H54 (cell line): ENCODE results near the gene USP36.

ENCODE experiments used
- DNase-seq: peaks from one replicate; pipeline ENCODE4 v3.0.0; 2011; ENCODE audit warnings: low spot score, mixed read lengths; ENCODE audit not compliant: insufficient read length
- FAIRE-seq: peaks from 3 replicates; lab custom pipeline; 2011; peaks lifted over from hg19 to GRCh38; lab: Jason Lieb, UNC
- POLR2A ChIP-seq: IDR thresholded peaks from 2 replicates; pipeline ENCODE4 v1.6.1; 2011; ENCODE audit warnings: low read depth, mild to moderate bottlenecking, low read length

The USP36 gene

DNA sequence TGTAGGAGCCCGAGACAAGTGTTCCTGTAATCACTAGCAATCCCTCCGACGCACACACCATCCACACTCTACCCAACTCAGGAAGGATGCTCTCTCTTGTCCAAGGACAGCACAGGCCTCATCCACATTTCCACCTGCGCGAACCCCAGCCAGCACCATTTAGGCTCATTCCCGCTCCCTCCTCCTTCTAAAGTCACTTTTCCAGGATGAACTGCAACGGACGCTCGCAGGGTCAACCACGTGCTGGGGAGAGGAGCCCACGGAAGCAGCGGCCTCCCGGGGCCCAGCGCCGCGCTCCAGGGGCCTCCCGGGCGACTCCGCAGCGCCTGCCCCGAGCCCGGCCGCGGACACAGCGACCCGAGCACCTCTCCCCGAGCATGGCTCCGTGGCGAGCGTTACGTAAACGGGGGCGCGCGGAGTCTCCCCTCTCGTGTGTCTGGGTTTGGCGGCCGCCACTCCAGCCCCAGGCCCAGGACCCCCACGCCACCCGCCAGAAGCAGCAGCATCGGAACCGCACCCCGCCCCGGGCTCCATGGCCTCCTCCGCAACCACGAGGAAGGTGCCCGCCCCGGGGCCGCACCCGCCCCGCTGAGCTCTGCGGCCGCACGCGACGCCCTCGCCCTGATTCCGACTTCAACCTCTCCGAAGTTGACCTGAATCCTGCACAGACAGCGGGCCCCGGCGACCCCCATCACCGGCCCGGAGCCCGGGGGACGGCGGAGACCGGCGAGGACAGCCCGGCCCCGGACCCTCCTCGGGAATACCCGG lies 668 bp downstream of the USP36 start:
- TF ChIP-seq POLR2A: no peak
- peak; percentile 25 for DNase-seq
- FAIRE-seq: no peak

DNA sequence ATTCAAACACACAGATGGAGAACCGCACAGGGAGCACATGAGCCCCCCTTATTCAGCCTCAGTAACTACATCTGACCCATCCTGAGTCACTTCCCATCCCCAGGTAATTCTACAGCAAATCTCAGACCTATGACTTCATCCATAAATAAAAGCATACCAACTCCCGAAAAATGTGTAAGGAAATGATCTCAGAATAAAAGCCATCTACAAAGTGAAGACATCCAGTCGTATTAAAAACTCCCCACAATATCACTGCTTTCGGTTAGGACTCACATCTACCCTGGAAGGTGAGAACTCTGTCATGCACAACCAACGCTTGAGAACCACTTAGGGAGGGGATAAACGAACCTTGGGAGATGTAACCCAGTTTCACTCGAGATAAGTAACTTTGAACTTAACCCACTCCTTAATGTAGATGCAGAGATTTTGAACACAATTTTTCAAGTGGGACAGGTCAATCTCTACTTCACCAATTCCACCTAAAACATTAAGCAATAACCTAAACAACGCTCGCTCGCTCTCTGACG lies 1.3 kb downstream of the USP36 start:
- FAIRE-seq: no peak
- no peak for TF ChIP-seq POLR2A
- peak; percentile 45 for DNase-seq

DNA sequence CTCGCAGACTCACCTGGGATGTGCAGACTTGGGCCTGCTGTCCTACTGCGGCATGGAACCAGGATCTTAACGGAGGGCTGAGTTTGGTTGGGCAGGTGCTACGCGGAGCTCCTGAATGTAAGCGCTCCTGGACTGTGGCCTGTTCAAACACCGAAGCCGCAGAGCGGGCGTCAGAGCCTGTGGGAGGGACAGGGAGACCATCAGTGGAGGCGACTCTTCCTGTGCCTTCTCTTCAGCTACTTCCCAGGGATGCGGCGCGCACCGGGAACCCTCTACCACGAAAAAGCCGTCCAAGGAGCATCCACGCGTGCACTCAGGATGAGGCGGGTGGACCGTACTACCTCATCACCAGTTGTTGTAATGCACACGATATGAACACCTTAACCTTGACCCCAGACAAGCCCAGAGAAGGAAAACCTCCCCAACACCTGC lies 2.0 kb downstream of the USP36 start:
- no peak for DNase-seq
- no peak for TF ChIP-seq POLR2A
- FAIRE-seq: no peak

DNA sequence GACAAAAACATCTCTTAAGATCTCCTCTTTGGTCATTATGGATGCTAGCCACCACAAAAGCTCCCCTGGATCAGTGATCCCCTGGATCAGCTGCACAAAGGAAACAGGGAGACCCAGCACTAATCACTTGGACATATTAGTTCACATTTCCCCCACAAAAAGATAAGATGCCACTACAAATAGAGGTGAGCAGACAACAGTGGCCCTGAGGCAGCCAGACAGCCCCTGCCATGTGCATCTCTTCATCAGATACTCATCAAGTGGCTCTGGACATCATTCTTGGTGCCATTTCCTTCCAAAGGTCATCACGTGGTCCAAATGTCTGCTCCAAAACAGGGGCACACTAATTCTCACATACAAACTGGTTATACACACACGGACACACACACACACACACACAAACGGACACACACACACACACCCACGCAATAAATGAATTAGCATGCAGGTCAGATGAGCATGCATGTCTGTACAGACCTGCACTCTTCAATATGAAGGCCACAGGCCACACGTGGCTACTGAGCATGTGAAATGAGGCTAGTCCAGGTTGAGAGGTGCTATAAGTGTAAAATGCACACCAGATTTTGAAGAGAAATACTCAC lies 4.1 kb downstream of the USP36 start:
- no peak for DNase-seq
- FAIRE-seq: no peak
- TF ChIP-seq POLR2A: no peak

DNA sequence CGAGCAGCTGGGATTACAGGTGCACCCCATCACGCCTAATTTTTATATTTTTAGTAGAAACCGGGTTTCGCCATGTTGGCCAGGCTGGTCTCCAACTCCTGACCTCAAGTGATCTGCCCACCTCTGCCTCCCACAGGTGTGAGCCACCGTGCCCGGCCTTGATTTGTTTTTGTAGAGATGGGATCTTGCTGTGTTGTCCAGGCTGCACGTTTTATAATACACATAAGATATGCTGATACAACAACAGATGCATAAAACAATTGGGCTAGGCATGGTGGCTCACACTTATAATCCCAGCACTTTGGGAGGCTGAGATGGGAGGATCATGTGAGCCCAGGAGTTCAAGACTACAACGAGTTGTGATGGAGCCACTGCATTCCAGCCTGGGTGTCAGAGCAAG lies 6.0 kb downstream of the USP36 start:
- no peak for FAIRE-seq
- TF ChIP-seq POLR2A: no peak
- DNase-seq: no peak

DNA sequence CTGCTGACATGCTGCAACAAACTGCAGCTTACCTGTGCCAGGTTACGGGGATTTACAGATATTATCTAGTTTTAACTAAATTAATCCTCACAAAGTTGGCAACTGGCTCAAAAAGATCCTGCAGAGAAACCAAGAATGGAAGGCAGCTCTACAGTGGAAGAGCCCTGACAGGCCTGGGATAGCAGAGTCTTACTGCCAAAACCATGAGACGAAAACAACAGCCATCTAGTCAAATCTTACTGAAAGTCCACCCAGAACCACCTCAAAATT lies 8.1 kb downstream of the USP36 start:
- DNase-seq (no peak), FAIRE-seq (no peak)
- TF ChIP-seq POLR2A: no peak

DNA sequence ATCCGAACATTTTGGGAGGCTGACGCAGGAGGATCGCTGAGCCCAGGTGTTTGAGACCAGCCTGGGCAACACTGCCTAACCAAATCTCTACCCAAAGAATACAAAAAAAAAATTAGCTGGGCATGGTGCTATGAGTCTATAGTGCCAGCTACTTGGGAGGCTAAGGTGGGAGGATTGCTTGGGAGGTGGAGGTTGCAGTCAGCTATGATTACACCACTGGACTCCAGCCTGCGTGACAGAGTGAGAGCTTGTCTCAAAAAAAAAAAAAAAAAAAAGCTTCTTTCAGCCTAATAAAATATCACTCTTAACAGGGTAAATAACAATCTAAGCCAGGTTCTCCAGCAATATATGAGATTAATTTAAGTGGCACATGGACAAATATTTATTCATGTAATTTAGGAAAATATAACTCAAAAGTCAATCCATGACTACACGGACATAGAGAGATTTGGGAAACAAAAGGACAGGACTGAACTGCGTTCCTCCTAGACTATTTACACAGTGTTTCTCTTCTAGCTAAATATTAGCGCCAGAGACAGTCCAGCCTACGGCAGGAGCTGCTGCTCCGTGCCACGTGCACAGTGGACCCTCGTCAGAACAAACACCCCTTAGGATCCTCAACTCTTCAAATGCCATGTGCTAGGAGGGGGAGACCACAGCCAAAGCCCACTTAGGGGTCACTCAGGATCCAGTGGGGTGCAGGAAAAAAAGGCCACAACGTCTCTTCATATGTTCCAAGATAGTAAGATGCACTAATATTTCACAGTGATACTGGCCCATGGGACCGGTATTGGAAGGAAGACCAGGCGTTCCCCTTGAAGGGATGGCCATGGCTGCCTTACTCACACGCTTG lies 8.7 kb downstream of the USP36 start:
- no peak for DNase-seq
- no peak for TF ChIP-seq POLR2A
- no peak for FAIRE-seq

DNA sequence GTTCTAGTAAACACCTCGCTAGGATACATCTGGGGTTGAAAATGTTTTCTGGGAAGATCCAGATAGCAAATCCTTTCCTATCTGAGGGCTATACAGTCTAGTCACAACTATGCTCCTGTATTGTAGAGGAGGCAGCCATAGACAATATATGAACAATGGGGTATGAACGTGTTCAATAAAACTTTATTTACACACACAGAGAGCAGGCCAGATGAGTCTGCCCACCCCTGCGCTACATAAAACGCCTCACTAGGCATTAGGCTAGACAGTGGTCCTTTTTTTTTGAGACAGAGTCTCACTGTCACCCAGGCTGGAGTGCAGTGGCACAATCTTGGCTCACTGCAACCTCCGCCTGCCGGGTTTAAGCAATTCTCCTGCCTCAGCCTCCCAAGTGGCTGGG lies 11.1 kb downstream of the USP36 start:
- no peak for TF ChIP-seq POLR2A
- DNase-seq: no peak
- FAIRE-seq: no peak

DNA sequence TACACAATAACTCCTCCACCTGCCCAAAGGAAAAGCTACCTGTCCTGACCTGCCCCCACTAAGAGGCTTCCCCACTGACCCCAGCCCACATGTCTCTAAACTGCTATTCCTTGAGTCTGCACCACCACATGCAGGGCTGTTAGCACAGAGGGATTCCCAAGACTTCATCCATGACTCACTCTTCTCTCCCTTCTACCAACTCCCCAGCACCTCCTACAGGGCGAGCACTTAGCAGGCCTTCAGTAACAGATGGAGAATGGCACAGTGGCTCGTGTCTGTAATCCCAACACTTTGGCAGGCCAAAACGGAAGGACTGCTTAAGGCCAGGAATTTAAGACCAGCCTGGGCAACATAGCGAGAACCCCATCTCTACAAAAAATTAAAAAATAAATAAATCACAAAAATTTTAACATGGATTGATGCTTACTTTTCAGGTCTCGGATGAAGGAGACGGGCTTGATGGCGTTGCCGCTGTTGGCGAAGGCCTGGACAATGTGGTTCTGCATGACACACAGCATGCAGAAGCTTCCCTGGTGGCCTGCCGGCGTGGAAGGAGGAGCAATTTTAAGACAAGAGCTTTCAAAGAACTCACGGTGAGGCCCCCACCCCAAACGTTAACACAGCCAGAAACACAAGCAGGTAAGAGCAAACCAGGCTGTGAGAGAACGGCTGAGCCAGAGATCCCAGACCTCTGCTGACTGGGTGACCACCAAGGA lies 12.0 kb downstream of the USP36 start:
- DNase-seq: peak; percentile 74
- FAIRE-seq: no peak

DNA sequence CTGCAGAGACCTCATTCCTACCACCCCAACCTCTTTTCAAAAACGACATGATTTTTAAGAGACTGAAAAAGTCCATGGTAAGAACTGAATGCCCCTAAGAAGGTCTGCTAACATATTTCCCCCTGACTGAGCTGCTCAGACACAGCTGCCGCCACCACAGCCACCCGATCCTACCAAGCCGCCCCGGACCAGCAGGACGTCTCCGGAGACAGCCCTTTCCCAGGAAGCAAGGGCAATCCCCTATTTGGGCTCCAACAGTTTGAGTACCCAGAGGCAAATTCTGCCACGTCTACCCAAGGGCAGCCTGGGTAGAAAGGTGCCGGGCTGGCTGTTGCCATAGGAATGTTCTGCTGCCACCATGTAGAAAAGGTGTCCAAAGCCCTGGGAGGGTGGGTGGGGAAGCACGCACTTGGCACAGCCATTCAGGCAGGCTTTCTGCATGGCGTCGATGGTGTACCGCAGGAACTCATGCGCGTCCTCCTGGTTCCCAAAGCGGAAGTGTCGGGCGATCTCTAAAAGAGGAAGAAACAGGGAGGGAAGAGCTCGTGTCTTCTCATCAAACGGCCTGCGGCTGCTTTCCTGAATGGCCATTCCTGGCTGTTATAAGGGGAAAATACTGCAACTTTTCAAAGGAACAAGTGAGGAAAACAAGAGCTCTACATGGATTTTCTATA lies 13.6 kb downstream of the USP36 start:
- FAIRE-seq (no peak), DNase-seq (no peak)
- no peak for TF ChIP-seq POLR2A

More for the DNA sequence above, 12.0 kb downstream of the USP36 start:
- no peak for TF ChIP-seq POLR2A

DNA sequence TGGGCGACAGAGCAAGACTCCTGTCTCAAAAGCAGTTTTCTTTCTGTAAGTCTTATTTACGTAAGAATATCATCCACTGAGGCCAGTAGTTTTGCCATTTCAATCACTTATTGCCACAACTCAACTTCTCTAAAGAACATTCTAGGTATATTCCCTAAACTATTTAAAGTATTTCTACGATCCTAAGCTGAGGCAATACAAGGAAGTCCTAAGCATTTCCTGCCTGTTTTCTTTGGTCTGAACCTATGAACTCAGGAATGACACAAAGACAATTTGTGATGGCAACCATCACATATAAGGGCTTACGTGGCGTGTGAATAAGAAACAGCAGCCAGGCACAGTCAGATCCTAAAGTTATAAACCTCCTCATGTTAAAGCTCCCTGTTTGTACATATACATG lies 14.2 kb downstream of the USP36 start:
- no peak for FAIRE-seq
- no peak for DNase-seq
- no peak for TF ChIP-seq POLR2A

DNA sequence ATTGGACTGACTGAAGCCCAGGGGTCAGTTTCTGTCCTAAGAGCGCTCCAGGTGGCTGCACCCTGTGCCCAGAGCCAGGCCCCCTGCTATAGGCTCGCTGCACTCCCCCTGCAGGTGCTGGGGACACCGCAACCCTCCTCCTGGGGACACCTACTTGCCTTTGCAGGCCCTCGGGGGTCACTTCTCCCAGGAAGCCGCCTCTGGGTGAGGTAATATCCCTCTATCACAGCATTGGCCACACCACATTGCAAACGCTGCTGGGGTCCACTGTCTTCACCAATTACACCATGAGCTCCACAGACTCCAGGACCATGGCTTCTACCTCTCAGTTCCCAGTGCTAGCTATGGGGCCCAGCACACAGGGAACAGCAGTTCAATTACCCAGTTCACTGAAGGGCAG lies 14.9 kb downstream of the USP36 start:
- TF ChIP-seq POLR2A: no peak
- FAIRE-seq: no peak
- DNase-seq: no peak

DNA sequence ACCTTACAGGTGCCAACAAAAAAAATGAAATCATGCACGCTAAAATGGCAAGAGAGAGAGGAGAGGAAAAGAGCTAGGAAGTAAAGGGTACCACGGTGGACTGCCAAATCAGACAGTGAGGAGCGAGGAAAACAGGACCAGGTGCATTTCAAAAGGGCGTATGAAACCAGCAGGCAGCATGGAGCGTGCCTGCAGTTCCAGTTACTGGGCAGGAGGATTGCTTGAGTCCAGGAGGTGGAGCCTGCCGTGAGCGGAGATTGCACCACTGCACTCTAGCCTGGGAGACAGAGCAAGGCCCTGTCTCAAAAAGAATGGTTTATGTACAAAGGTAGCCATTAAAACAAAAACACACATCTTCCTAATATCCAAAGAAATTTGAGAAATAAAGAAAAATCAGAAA lies 16.4 kb downstream of the USP36 start:
- no peak for DNase-seq
- TF ChIP-seq POLR2A: no peak
- no peak for FAIRE-seq
